GM23338 (cell line): ENCODE measurements around the gene CTCFL. TPM values are rescaled to one million over a fixed set of nuclear protein-coding genes. Genes with fewer than 3 reads are reported as not detected.

Source experiments
- ATAC-seq: fragments of 200-7000 bp; cut with Tn5 transposase; 3 replicates; pipeline ENCODE4 v1.9.1; 2020
- DNase-seq: peaks from one replicate; pipeline ENCODE4 v3.0.0-alpha.2; 2015; ENCODE audit warnings: low spot score
- H2AFZ ChIP-seq: fragments of 200-600 bp; sonication (generic); 2 replicates; pipeline ENCODE4 v1.8.0; 2016; ENCODE audit warnings: antibody characterized with exemption, mild to moderate bottlenecking, moderate library complexity
- H3F3A ChIP-seq: fragments of 200-600 bp; sonication (generic); replicated peaks from 2 replicates; pipeline ENCODE4 v1.8.0; 2017; ENCODE audit warnings: antibody characterized with exemption, mixed run types, low read depth
- H3K27ac ChIP-seq: fragments of 200-600 bp; sonication (generic); 2 replicates; pipeline ENCODE4 v1.6.1; 2016; ENCODE audit warnings: low read depth
- H3K27me3 ChIP-seq: fragments of 200-600 bp; sonication (generic); 2 replicates; pipeline ENCODE4 v1.8.0; 2016; ENCODE audit warnings: mild to moderate bottlenecking, mixed run types, moderate library complexity; ENCODE audit not compliant: insufficient read depth
- H3K36me3 ChIP-seq: fragments of 200-600 bp; sonication (generic); 2 replicates; pipeline ENCODE4 v1.8.0; 2016; ENCODE audit warnings: mild to moderate bottlenecking; ENCODE audit not compliant: insufficient read depth
- H3K4me1 ChIP-seq: fragments of 200-600 bp; sonication (generic); 2 replicates; pipeline ENCODE4 v1.8.0; 2016; ENCODE audit warnings: mild to moderate bottlenecking, moderate library complexity; ENCODE audit not compliant: insufficient read depth
- H3K4me2 ChIP-seq: fragments of 200-600 bp; sonication (generic); 2 replicates; pipeline ENCODE4 v1.7.1; 2017; ENCODE audit warnings: mixed run types
- H3K4me3 ChIP-seq: fragments of 200-600 bp; sonication (generic); 2 replicates; pipeline ENCODE4 v1.6.1; 2016; ENCODE audit warnings: mixed run types
- H3K79me2 ChIP-seq: fragments of 200-600 bp; sonication (generic); replicated peaks from 2 replicates; pipeline ENCODE4 v1.8.0; 2017; ENCODE audit warnings: mild to moderate bottlenecking; ENCODE audit not compliant: insufficient read depth
- H3K9me2 ChIP-seq: fragments of 200-600 bp; sonication (generic); 2 replicates; pipeline ENCODE4 v1.8.0; 2017; ENCODE audit not compliant: insufficient read depth
- H4K20me1 ChIP-seq: fragments of 200-600 bp; sonication (generic); replicated peaks from 2 replicates; pipeline ENCODE4 v1.8.0; 2017; ENCODE audit warnings: mild to moderate bottlenecking; ENCODE audit not compliant: insufficient read depth
- H3K27ac Mint-ChIP-seq: 2 replicates; pipeline ENCODE4 v1.8.0; 2020; ENCODE audit warnings: inconsistent platforms, mild to moderate bottlenecking, moderate library complexity, mixed read lengths
- H3K27me3 Mint-ChIP-seq: 3 replicates; pipeline ENCODE4 v1.8.0; 2022; ENCODE audit warnings: low read depth, mild to moderate bottlenecking, moderate library complexity, mixed read lengths, inconsistent platforms; ENCODE audit not compliant: insufficient read depth, poor library complexity
- H3K36me3 Mint-ChIP-seq: 3 replicates; pipeline ENCODE4 v1.8.0; 2021; ENCODE audit warnings: low read depth, mild to moderate bottlenecking, inconsistent platforms, moderate library complexity, mixed read lengths
- H3K4me1 Mint-ChIP-seq: 3 replicates; pipeline ENCODE4 v1.8.0; 2020; ENCODE audit warnings: mild to moderate bottlenecking, inconsistent platforms, mixed read lengths
- H3K4me3 Mint-ChIP-seq: 3 replicates; pipeline ENCODE4 v1.8.0; 2021; ENCODE audit warnings: moderate library complexity, mild to moderate bottlenecking, inconsistent platforms, mixed read lengths
- H3K9me3 Mint-ChIP-seq: 3 replicates; pipeline ENCODE4 v1.8.0; 2020; ENCODE audit warnings: moderate library complexity, mild to moderate bottlenecking, inconsistent platforms, mixed read lengths
- ETS1 ChIP-seq: IDR thresholded peaks from 2 replicates; pipeline ENCODE4 v1.6.1; 2016; ENCODE audit warnings: antibody characterized with exemption
- JUNB ChIP-seq: IDR thresholded peaks from one replicate; pipeline ENCODE4 v1.6.1; 2016; ENCODE audit warnings: antibody characterized with exemption; ENCODE audit not compliant: unreplicated experiment
- ZNF114 ChIP-seq: fragments of 250-450 bp; sonication (Bioruptor Pico); IDR thresholded peaks from 2 replicates; pipeline ENCODE4 v1.5.0; 2020; ENCODE audit warnings: mild to moderate bottlenecking, moderate library complexity
- ZNF331 ChIP-seq: fragments of 250-450 bp; sonication (Bioruptor Pico); IDR thresholded peaks from 2 replicates; pipeline ENCODE4 v1.5.0; 2020; ENCODE audit warnings: low read depth, mild to moderate bottlenecking, moderate library complexity
- polyA plus RNA-seq: library from polyadenylated mRNA; unstranded; fragments of >200 nt; fragmentation: Nextera tagmentation; extraction: Ambion mirVana; gene quantifications from 2 replicates; pipeline ENCODE4 v1.2.1, GENCODE V29; 2016
- total RNA-seq: library from RNA; depleted of rRNA; stranded (reverse); fragments of >200 nt; shearing (Covaris generic); gene quantifications from 2 replicates; pipeline ENCODE4 v1.2.3, GENCODE V29; 2014
- TF ChIP-seq, protein P1 (sequence below): fragments of 250-450 bp; sonication (Bioruptor Pico); IDR thresholded peaks from 2 replicates; pipeline ENCODE4 v1.5.0; 2020; ENCODE audit warnings: mild to moderate bottlenecking, moderate library complexity

Gene CTCFL
- total and polyA plus RNA-seq, 2 experiments from 2014 or later, result 0.55 to 1.4 TPM

DNA sequence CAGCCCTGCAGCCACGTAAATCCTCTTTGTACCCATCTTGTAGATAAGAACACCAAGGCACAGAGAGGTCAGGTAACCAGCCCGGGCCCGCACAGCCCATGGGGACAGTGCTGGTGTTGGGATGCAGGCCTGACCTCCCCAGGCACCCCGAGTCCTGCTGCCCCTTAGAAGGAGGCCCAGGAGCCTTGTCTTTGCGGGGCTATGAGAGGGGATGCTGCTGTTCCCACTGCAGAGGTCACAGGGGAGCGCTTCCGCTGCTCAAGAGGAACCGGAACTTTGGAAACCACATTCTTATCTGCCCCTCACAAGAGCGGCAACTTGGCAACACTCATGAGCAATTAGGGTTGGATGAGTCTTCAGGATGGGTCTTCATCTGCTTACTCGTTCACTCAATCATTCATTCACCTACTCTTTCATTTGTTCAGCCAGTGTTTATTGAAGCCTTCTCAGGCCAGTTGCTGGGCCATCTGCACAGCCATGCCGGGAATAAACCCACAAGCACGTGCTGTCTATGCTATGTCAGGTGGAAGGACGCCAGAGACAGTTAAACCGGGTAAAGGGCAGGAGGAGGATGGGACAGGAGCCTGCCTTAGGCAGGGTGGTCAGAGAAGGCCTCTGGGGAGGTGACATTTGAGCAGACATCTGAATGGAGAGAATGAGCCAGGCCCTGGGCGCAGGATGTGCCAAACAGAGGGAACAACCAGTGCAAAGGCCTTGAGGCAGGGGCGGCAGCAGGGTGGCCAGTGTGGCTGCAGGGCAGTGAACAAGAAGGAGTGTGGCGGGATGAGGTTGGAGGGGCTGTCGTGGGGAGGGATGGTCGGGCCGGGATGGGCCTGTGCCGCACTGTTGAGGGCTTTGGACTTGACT, 72.9 kb downstream of the CTCFL start:
- H3K27me3 Mint-ChIP-seq, result peaks cover 9% of the 10 kb centered on the region

More for the DNA sequence above, 72.9 kb downstream of the CTCFL start:
- H2AFZ ChIP-seq, result no peak overlapping the region
- ATAC-seq (no peak), DNase-seq (no peak)
- no peaks in the 10 kb centered on the region for H3K27me3 ChIP-seq
- Mint-ChIP-seq H3K27ac (no peak overlapping the region), H3K4me3 (no peak overlapping the region), H3K9me3 (no peaks in the 10 kb centered on the region; the same call in 2 of the 3 replicates), H3K36me3 (no peaks in the 10 kb centered on the region), H3K4me1 (peaks cover 10% of the 10 kb centered on the region; the same call in 2 of the 3 replicates)
- H3K27ac ChIP-seq, result no peak overlapping the region
- no peaks in the 10 kb centered on the region for H3K79me2 ChIP-seq
- H4K20me1 ChIP-seq, result no peaks in the 10 kb centered on the region
- no peaks in the 10 kb centered on the region for H3F3A ChIP-seq
- no peak overlapping the region for H3K4me2 ChIP-seq
- no peaks in the 10 kb centered on the region for H3K9me2 ChIP-seq
- no peak overlapping the region for H3K4me3 ChIP-seq
- TF ChIP-seq ZNF114, result no peak
- TF ChIP-seq ETS1, result no peak
- TF ChIP-seq, protein P1, sequence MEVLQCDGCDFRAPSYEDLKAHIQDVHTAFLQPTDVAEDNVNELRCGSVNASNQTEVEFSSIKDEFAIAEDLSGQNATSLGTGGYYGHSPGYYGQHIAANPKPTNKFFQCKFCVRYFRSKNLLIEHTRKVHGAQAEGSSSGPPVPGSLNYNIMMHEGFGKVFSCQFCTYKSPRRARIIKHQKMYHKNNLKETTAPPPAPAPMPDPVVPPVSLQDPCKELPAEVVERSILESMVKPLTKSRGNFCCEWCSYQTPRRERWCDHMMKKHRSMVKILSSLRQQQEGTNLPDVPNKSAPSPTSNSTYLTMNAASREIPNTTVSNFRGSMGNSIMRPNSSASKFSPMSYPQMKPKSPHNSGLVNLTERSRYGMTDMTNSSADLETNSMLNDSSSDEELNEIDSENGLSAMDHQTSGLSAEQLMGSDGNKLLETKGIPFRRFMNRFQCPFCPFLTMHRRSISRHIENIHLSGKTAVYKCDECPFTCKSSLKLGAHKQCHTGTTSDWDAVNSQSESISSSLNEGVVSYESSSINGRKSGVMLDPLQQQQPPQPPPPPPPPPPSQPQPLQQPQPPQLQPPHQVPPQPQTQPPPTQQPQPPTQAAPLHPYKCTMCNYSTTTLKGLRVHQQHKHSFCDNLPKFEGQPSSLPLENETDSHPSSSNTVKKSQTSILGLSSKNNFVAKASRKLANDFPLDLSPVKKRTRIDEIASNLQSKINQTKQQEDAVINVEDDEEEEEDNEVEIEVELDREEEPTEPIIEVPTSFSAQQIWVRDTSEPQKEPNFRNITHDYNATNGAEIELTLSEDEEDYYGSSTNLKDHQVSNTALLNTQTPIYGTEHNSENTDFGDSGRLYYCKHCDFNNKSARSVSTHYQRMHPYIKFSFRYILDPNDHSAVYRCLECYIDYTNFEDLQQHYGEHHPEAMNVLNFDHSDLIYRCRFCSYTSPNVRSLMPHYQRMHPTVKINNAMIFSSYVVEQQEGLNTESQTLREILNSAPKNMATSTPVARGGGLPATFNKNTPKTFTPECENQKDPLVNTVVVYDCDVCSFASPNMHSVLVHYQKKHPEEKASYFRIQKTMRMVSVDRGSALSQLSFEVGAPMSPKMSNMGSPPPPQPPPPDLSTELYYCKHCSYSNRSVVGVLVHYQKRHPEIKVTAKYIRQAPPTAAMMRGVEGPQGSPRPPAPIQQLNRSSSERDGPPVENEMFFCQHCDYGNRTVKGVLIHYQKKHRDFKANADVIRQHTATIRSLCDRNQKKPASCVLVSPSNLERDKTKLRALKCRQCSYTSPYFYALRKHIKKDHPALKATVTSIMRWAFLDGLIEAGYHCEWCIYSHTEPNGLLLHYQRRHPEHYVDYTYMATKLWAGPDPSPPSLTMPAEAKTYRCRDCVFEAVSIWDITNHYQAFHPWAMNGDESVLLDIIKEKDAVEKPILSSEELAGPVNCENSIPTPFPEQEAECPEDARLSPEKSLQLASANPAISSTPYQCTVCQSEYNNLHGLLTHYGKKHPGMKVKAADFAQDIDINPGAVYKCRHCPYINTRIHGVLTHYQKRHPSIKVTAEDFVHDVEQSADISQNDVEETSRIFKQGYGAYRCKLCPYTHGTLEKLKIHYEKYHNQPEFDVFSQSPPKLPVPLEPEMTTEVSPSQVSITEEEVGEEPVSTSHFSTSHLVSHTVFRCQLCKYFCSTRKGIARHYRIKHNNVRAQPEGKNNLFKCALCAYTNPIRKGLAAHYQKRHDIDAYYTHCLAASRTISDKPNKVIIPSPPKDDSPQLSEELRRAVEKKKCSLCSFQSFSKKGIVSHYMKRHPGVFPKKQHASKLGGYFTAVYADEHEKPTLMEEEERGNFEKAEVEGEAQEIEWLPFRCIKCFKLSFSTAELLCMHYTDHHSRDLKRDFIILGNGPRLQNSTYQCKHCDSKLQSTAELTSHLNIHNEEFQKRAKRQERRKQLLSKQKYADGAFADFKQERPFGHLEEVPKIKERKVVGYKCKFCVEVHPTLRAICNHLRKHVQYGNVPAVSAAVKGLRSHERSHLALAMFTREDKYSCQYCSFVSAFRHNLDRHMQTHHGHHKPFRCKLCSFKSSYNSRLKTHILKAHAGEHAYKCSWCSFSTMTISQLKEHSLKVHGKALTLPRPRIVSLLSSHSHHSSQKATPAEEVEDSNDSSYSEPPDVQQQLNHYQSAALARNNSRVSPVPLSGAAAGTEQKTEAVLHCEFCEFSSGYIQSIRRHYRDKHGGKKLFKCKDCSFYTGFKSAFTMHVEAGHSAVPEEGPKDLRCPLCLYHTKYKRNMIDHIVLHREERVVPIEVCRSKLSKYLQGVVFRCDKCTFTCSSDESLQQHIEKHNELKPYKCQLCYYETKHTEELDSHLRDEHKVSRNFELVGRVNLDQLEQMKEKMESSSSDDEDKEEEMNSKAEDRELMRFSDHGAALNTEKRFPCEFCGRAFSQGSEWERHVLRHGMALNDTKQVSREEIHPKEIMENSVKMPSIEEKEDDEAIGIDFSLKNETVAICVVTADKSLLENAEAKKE, result no peak
- TF ChIP-seq ZNF331, result no peak
- no peak for TF ChIP-seq JUNB
- no peaks in the 10 kb centered on the region for H3K4me1 ChIP-seq
- H3K36me3 ChIP-seq, result no peaks in the 10 kb centered on the region
